Pancreas (tissue), 10 donors: Measurements from ENCODE around the gene WHRN. TPM values are rescaled to one million over a fixed set of nuclear protein-coding genes. Genes with fewer than 3 reads are reported as not detected.
A peak's percentile ranks its signal among the peaks of the same experiment; 100 is the strongest.

Experiments
- ATAC-seq, 4 donors: fragments of 200-7000 bp; cut with Tn5 transposase; one replicate each; pipeline versions ENCODE4 v1.8.0 to v1.9.1; 2020; ENCODE audit warnings: mild to moderate bottlenecking in 4 of 4, moderate library complexity in 4 of 4
- DNase-seq, 6 donors: peaks; one replicate each; pipeline ENCODE4 v3.0.0-alpha.2; 2020
- FAIRE-seq: peaks from 2 replicates; lab custom pipeline; 2012; peaks lifted over from hg19 to GRCh38; lab: Jason Lieb, UNC
- H3K27ac ChIP-seq, 4 donors: fragments of 200-600 bp; sonication (generic); 1 replicate in 3 of 4; 2 replicates in 1 of 4; pipeline versions ENCODE4 v1.5.0 to v1.8.0; 2020
- H3K27me3 ChIP-seq, 4 donors: fragments of 200-600 bp; one replicate each; pipeline ENCODE4 v1.8.0; 2021
- H3K36me3 ChIP-seq, 3 donors: fragments of 200-600 bp; sonication (generic) in 1 of 3; one replicate each; pipeline versions ENCODE4 v1.5.0 to v1.8.0; 2020 to 2021
- H3K4me1 ChIP-seq, 3 donors: fragments of 200-600 bp; one replicate each; pipeline ENCODE4 v1.8.0; 2021
- H3K4me3 ChIP-seq, 4 donors: fragments of 200-600 bp; sonication (generic) in 2 of 4; one replicate each; pipeline versions ENCODE4 v1.5.0 to v1.8.0; 2020 to 2021
- H3K9me3 ChIP-seq, 4 donors: fragments of 200-600 bp; one replicate each; pipeline ENCODE4 v1.8.0; 2021
- WGBS, 2 donors: extraction: QIAGEN DNeasy Blood & Tissue Kit; methylation state at CpG; one replicate each; pipeline ENCODE4 v1.1.7; 2013; 5-methylcytosine and 5-hydroxymethylcytosine counted together
- intact Hi-C, 3 donors: fragments of 100-400 bp; cut with DNase I; formaldehyde crosslinking; loops; one replicate each; pipeline versions ENCODE4 v1.11.1 to v1.14.2; 2022
- polyA plus RNA-seq, 2 donors: library from polyadenylated mRNA; stranded (reverse); fragments of 200-250 nt; gene quantifications; one replicate each; pipeline ENCODE4 v1.2.3, GENCODE V29; 2013
- total RNA-seq, 6 donors: library from RNA; stranded (reverse); fragmentation: NEBNext Ultra II Directional in 4 of 6; extraction: Animal tissue kit (Norgen Biotek cat#: 25700) in 4 of 6; gene quantifications; one replicate each; pipeline versions ENCODE4 v1.2.1 to v1.2.4, GENCODE V29; 2021 to 2023
- TF ChIP-seq, protein P1 (sequence below), 4 donors: fragments of 200-600 bp; sonication (generic) in 3 of 4; IDR thresholded peaks; one replicate each; pipeline versions ENCODE4 v1.5.0 to v1.8.0; 2021; ENCODE audit warnings: antibody characterized with exemption in 4 of 4
- donor health status: healthy with polysubstance abuse.
- donor health status: DM: no; HTN: no; CAD: no; lungs with moderate emphysema.
- donor health status: DM: no; HTN: no; CAD: no.
- donor health status: control.
- donor health status: control.
- donor health status: Bipolar disorder and iron deficiency.
- donor health status: DM: yes; HTN: yes; CAD: no.
- donor health status: DM: no; HTN: no; CAD: no.
- donor health status: DM: no; HTN: no; CAD: no.
- donor health status: DM: yes; HTN: yes; CAD: no.

WHRN gene
- total and polyA plus RNA-seq, 8 donors: 6.7 to 32.2 (median 8.6) TPM

- Histone ChIP-seq H3K4me3 (no peak overlapping the region), H3K9me3 (no peaks in the 10 kb centered on the region)
- no peak for FAIRE-seq
Observed at GRCh38 chr9:114384341-114384740, 120.9 kb downstream of the WHRN start.

GRCh38 chr9:114383521-114384231 is 121.6 kb downstream of the WHRN start:
- Histone ChIP-seq H3K27me3 (no peaks in the 10 kb centered on the region), H3K4me3 (peak overlapping the region in 1 of 4 donors; percentile 2), H3K27ac (peak overlapping the region in 1 of 4 donors; percentile 13), H3K4me1 (no peaks in the 10 kb centered on the region), H3K9me3 (no peaks in the 10 kb centered on the region), H3K36me3 (peaks cover 0 to 10% (median 0%) of the 10 kb centered on the region in 3 donors)
- 75 to 77% methylated on average over 8 of the region's 8 CpGs for WGBS, 2 donors
- ATAC-seq (peak in 1 of 4 donors; percentile 13), DNase-seq (no peak), FAIRE-seq (no peak)
- TF ChIP-seq, protein P1, sequence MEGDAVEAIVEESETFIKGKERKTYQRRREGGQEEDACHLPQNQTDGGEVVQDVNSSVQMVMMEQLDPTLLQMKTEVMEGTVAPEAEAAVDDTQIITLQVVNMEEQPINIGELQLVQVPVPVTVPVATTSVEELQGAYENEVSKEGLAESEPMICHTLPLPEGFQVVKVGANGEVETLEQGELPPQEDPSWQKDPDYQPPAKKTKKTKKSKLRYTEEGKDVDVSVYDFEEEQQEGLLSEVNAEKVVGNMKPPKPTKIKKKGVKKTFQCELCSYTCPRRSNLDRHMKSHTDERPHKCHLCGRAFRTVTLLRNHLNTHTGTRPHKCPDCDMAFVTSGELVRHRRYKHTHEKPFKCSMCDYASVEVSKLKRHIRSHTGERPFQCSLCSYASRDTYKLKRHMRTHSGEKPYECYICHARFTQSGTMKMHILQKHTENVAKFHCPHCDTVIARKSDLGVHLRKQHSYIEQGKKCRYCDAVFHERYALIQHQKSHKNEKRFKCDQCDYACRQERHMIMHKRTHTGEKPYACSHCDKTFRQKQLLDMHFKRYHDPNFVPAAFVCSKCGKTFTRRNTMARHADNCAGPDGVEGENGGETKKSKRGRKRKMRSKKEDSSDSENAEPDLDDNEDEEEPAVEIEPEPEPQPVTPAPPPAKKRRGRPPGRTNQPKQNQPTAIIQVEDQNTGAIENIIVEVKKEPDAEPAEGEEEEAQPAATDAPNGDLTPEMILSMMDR (IDR thresholded peaks at IDR 0.05): no peak
- intact Hi-C loops: no loop called here

More at GRCh38 chr9:114384341-114384740, 120.9 kb downstream of the WHRN start:
- 54 to 63% methylated on average over 1 of the region's 1 CpG for WGBS, 2 donors
- no peak for ATAC-seq
- TF ChIP-seq, protein P1 (IDR thresholded peaks at IDR 0.05): no peak
- H3K4me1 ChIP-seq: no peaks in the 10 kb centered on the region
- peak overlapping the region in 1 of 4 donors; percentile 60 for H3K27ac ChIP-seq
- no peaks in the 10 kb centered on the region for H3K27me3 ChIP-seq
- peaks cover 0 to 7% (median 0%) of the 10 kb centered on the region in 3 donors for H3K36me3 ChIP-seq
- DNase-seq: no peak
- intact Hi-C loops: no loop called here

- DNase-seq (no peak), FAIRE-seq (no peak), ATAC-seq (peak in 1 of 4 donors; percentile 11)
- 76 to 80% methylated on average over 17 of the region's 17 CpGs for WGBS, 2 donors
- H3K36me3 ChIP-seq: peaks cover 0 to 10% (median 0%) of the 10 kb centered on the region in 3 donors
- H3K27me3 ChIP-seq: no peaks in the 10 kb centered on the region
- no peaks in the 10 kb centered on the region for H3K9me3 ChIP-seq
- H3K4me1 ChIP-seq: no peaks in the 10 kb centered on the region
- intact Hi-C loops: no loop called here
- H3K4me3 ChIP-seq: peak overlapping the region in 1 of 4 donors; percentile 2
- TF ChIP-seq, protein P1 (IDR thresholded peaks at IDR 0.05): no peak
- peak overlapping the region in 1 of 4 donors; percentile 13 for H3K27ac ChIP-seq
Observed at GRCh38 chr9:114382699-114383520, 122.4 kb downstream of the WHRN start.

DNA sequence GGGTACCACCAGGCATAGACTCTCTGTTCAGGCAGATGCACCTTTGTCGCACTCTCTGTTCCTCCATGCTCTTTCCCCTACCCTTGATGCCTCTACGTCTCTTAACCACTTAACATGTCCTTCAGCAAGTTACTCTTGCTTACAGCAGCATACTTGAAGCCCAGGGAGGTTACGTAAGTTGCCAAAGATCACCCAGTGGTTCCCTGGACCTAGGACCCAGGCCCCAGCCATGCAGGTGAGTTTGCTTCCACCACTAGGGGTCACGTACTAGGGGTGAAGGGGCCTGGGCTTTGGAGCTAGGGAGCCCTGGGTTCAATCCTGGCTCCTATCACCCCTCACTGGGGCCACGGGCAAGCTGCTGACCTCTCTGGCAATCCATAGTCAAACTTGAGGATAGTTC is 126.4 kb downstream of the WHRN start:
- peak in 1 of 6 donors; percentile 40 for DNase-seq
- Histone ChIP-seq H3K4me1 (no peaks in the 10 kb centered on the region), H3K9me3 (no peaks in the 10 kb centered on the region), H3K36me3 (peaks cover 0 to 17% (median 0%) of the 10 kb centered on the region in 3 donors), H3K27ac (no peak overlapping the region), H3K4me3 (no peak overlapping the region), H3K27me3 (no peaks in the 10 kb centered on the region)
- no peak for FAIRE-seq
- TF ChIP-seq, protein P1 (IDR thresholded peaks at IDR 0.05): no peak
- intact Hi-C loops: no loop called here
- WGBS, 2 donors: 95 to 98% methylated on average over 5 of the region's 5 CpGs
- ATAC-seq: no peak
